Measurements from ENCODE around the gene GSE1. TPM values are rescaled to one million over a fixed set of nuclear protein-coding genes. Genes with fewer than 3 reads are reported as not detected.
A peak's percentile ranks its signal among the peaks of the same experiment; 100 is the strongest.

The GSE1 gene
- total and polyA plus RNA-seq, 9 of the 15 experiments (the other 6 are each of a cell fraction or from before 2014, with no cell fraction given): 12.2 to 244 (median 57.9) TPM

GRCh38 chr16:85570735-85571562 is 42.2 kb upstream of the GSE1 start (continued):
- TF ChIP-seq E2F8 (IDR thresholded peaks at IDR 0.05; ENCODE audit: low read depth, partially characterized antibody): peak; percentile 55
- peak; percentile 81 for TF ChIP-seq ZEB2 (IDR thresholded peaks at IDR 0.05)
- TF ChIP-seq PPARD (CRISPR knock-in tag; IDR thresholded peaks at IDR 0.05): no peak
- no peak for TF ChIP-seq SRSF9 (IDR thresholded peaks at IDR 0.05; ENCODE audit: borderline replicate concordance, low read depth, low read length)
- no peak for TF ChIP-seq MYNN (IDR thresholded peaks at IDR 0.05)
- no peak for TF ChIP-seq MYNN (CRISPR knock-in tag; IDR thresholded peaks at IDR 0.05)
- no peak for TF ChIP-seq NONO (IDR thresholded peaks at IDR 0.05; ENCODE audit: low read depth in 2 of 2, low read length in 1 of 2)
- no peak for TF ChIP-seq ZNF354B (CRISPR knock-in tag; IDR thresholded peaks at IDR 0.05)
- no peak for TF ChIP-seq IRF1 (CRISPR knock-in tag; IDR thresholded peaks at IDR 0.05; ENCODE audit: borderline replicate concordance)
- TF ChIP-seq ZNF449 (CRISPR knock-in tag; IDR thresholded peaks at IDR 0.05): peak; percentile 29; the same call in 1 of the 2 replicates
- TF ChIP-seq KAT2B (IDR thresholded peaks at IDR 0.05; ENCODE audit: low read depth, low read length): no peak
- no peak for TF ChIP-seq ZNF280A (IDR thresholded peaks at IDR 0.05; ENCODE audit: low read depth, partially characterized antibody)
- no peak for TF ChIP-seq SIX5 (IDR thresholded peaks at IDR 0.05; ENCODE audit: borderline replicate concordance in 1 of 2, insufficient read depth in 1 of 2, low read depth in 1 of 2, low read length in 2 of 2)
- no peak for TF ChIP-seq CBX5 (IDR thresholded peaks at IDR 0.05; ENCODE audit: borderline replicate concordance, low read depth)
- no peak for TF ChIP-seq ARID1B (IDR thresholded peaks at IDR 0.05)
- TF ChIP-seq MECOM (CRISPR knock-in tag; IDR thresholded peaks at IDR 0.05): peak; percentile 53; the same call in 1 of the 2 replicates
- TF ChIP-seq GMEB1 (CRISPR knock-in tag; IDR thresholded peaks at IDR 0.05): no peak
- no peak for TF ChIP-seq PYGO2 (tag; IDR thresholded peaks at IDR 0.05)
- no peak for TF ChIP-seq FOXA3 (CRISPR knock-in tag; conservative IDR thresholded peaks at IDR 0.05 in 1 of 2, IDR thresholded peaks at IDR 0.05 in 1 of 2)
